Gastrocnemius medialis (tissue), 4 donors: Measurements from ENCODE around the gene ZBED4.

Experiments
- CTCF ChIP-seq, 5 experiments: fragments of 450-650 bp in 3 of 5; fragments of 200-600 bp in 2 of 5; sonication (generic) in 2 of 5; IDR thresholded peaks in 4 of 5; conservative IDR thresholded peaks in 1 of 5; 1 replicate in 4 of 5; 2 replicates in 1 of 5; pipeline ENCODE4 v1.5.1; 2016 to 2019; ENCODE audit warnings: antibody characterized with exemption in 5 of 5, mild to moderate bottlenecking in 3 of 5, moderate library complexity in 3 of 5
- POLR2A ChIP-seq, 2 donors: fragments of 450-650 bp; IDR thresholded peaks; one replicate each; pipeline ENCODE4 v1.6.1; 2017; ENCODE audit warnings: antibody characterized with exemption in 2 of 2, mild to moderate bottlenecking in 2 of 2, moderate library complexity in 2 of 2

GRCh38 chr22:49897015-49897684 is 43.5 kb downstream of the ZBED4 start:
- TF ChIP-seq CTCF (IDR thresholded peaks at IDR 0.05 in 4 of 5, conservative IDR thresholded peaks at IDR 0.05 in 1 of 5): no peak
- no peak for TF ChIP-seq POLR2A (IDR thresholded peaks at IDR 0.05)
